PFSK-1 (cell line): ENCODE data around the gene FOXJ2. TPM values are rescaled to one million over a fixed set of nuclear protein-coding genes. Genes with fewer than 3 reads are reported as not detected.

Source experiments
- FOXP2 ChIP-seq: optimal IDR thresholded peaks from 2 replicates; pipeline ENCODE3; 2011; ENCODE audit warnings: borderline replicate concordance, control low read depth, inconsistent platforms; ENCODE audit not compliant: insufficient read depth; ENCODE audit errors: extremely low read length, extremely low read depth
- POLR2AphosphoS5 ChIP-seq: IDR thresholded peaks from 2 replicates; pipeline ENCODE4 v1.6.1; 2012; ENCODE audit warnings: low read depth, mild to moderate bottlenecking, control low read depth, low read length, moderate library complexity
- REST ChIP-seq, 2 experiments: IDR thresholded peaks; 2 replicates each; pipeline versions ENCODE4 v1.6.1 to v1.8.0; 2011 to 2012; ENCODE audit warnings: low read depth in 2 of 2, low read length in 2 of 2, control low read depth in 1 of 2, inconsistent platforms in 1 of 2, mild to moderate bottlenecking in 1 of 2, moderate library complexity in 1 of 2; ENCODE audit not compliant: insufficient read depth in 1 of 2
- SIN3A ChIP-seq: IDR thresholded peaks from 2 replicates; pipeline ENCODE4 v1.6.1; 2012; ENCODE audit warnings: mild to moderate bottlenecking, low read length, moderate library complexity, borderline replicate concordance; ENCODE audit not compliant: insufficient read depth
- TAF1 ChIP-seq: IDR thresholded peaks from 2 replicates; pipeline ENCODE4 v1.6.1; 2012; ENCODE audit warnings: low read length, control low read depth, borderline replicate concordance; ENCODE audit not compliant: insufficient read depth
- polyA plus RNA-seq: library from polyadenylated mRNA; unstranded; fragments of >200 nt; gene quantifications from one replicate; pipeline ENCODE4 v1.2.1, GENCODE V29; 2012; ENCODE audit warnings: low read depth, missing spikeins; ENCODE audit not compliant: insufficient read length

FOXJ2 gene
- 8.9 TPM for polyA plus RNA-seq

DNA sequence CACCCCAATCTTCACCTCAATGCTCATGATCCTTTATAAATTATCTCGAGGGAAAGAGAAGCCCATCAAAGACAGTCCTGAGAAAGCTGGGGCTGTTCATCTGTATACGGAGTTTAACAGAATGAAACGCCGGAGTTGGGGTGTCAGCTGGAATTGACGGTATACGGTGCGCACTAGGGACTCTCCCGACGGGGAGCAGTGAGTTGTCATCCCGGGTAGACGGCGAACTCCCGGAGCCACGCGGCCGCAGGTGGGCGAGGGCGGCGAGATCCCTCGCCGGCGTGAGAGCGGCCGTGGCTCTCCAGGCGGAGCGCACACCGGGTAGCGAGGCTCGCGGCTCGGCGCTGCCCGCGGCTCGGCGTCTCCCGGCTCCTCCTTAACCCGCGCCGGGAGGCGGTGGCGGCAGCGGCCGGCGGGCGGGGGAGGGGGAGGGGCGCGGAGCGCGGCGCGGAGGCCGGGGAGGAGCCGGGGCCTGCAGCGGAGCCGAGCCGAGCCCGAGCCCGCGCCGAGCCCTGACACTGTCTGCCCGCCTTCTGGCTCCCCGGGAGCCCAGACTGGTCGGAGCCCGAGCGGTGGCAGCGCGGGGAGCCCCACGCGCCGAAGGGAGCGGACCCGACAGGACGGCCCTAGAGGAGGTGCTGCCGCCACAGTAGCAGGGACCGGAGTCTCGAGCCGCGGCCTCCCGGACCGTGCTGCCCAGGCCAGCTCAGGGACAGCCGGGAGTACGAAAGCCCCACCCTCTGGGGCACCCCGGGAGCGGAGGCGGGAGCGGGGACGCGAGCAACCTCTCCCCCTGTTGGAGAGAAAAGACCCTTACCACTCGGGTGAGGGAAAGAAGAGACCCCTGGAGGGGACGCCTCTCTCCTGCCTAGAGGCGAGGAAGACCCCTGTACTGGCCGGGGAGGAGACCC lies at the start of gene FOXJ2:
TSS of gene FOXJ2 (plus strand) at position 475 of the 911 bp plus-strand sequence. CDS start 7,117 bp downstream, outside the sequence.
- TF ChIP-seq FOXP2 (peak; percentile 56), POLR2AphosphoS5 (peak; percentile 36), TAF1 (no peak), SIN3A (no peak; the same call in 1 of the 2 replicates)

- TF ChIP-seq FOXP2 (no peak), SIN3A (no peak), REST (IDR thresholded peaks at IDR 0.05; ENCODE audit: insufficient read depth in 1 of 2, low read depth in 2 of 2, low read length in 2 of 2) (no peak), TAF1 (no peak), POLR2AphosphoS5 (no peak)
Observed at GRCh38 chr12:7984900-7985299, 47.6 kb upstream of the FOXJ2 start.

DNA sequence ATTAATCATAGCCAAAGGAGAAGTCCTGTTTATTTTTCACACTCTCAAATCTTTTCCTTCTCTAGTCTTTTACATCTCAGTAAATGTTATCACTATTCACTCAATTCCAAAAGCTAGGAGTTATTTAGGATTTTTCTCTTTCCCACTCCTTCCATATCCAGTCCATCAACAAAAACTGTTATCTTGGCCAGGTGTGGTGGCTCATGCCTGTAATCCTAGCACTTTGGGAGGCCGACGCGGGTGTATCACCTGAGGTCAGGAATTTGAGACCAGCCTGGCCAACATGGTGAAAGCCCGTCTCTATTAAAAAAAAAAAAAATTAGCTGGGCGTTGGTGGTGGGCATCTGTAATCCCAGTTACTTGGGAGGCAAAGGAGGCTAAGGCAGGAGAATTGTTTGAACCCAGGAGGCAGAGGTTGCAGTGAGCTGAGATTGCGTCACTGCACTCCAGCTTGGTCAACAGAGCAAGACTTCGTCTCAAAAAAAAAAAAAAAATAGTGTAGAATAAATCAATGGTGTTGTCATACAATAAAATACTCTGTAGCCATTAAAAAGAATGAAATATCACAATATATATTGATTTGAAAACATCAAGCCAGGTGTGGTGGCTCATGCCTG lies 46.6 kb upstream of the FOXJ2 start:
- TF ChIP-seq POLR2AphosphoS5 (no peak), REST (IDR thresholded peaks at IDR 0.05; ENCODE audit: insufficient read depth in 1 of 2, low read depth in 2 of 2, low read length in 2 of 2) (no peak), SIN3A (no peak), TAF1 (no peak), FOXP2 (no peak)

- TF ChIP-seq SIN3A (no peak), REST (IDR thresholded peaks at IDR 0.05; ENCODE audit: insufficient read depth in 1 of 2, low read depth in 2 of 2, low read length in 2 of 2) (no peak), FOXP2 (no peak)
Observed at GRCh38 chr12:7989827-7990491, 42.6 kb upstream of the FOXJ2 start.

DNA sequence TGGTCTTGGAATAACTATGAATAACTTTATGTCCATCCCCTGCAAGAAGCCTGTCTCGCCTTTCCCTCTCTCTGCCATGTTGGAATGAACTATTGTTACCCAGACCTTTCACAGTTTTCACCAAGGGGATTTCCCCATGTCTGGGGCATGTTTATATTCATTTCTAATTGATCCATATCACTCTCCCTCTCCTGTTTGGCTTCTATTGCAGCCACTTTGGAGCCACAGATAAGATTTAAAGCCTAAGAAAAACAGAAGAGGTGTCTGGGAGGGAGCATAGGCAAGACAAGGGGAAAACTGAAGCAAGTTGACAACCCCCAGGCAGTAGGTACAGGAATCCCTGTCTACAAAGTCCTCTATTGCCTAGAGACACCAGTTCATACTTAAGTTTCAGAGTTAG lies 41.0 kb upstream of the FOXJ2 start:
- TF ChIP-seq FOXP2 (no peak), POLR2AphosphoS5 (no peak), SIN3A (no peak), REST (IDR thresholded peaks at IDR 0.05; ENCODE audit: insufficient read depth in 1 of 2, low read depth in 2 of 2, low read length in 2 of 2) (no peak)
